NCI-H2107 (cell line): ENCODE measurements around the gene ARHGEF38.
"Not testable (repeated sequence)": the region's sequence is repeated elsewhere in the genome, so short reads cannot be mapped to it uniquely, and the experiment has no call there.

Experiments used
- DNase-seq: peaks from one replicate; lab custom pipeline; 2025; lab: John Stamatoyannopoulos, UW

ARHGEF38 gene

DNA sequence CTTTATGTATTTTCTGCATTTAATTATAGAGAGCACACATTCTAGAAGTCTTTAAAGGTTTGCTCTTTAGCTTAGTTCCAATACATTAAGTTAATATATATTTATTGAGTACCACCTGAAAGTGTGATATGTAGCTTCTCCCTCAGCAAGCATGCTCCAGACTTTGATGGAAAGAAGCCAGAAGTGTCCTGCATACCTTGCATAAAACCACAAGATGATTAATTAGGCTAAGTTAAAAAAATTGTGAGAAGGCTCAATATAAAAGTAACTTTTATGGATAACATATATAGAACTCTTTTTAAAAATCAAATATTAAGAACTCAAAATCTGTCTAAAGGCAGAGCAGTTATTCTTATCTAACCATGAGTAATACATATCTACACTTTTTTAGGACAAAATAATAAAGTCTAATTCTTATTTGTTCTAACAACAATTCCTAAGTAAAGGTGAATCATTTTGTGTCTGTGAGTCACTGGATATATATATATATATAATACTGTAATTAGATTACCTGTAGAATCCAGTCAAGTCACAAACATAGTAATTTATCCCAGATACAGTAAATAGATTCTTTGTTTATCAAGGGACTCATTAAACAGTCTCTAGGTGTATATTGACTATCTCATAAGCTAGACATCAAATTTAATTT, 104.8 kb downstream of the ARHGEF38 start:
- DNase-seq: no peak

DNA sequence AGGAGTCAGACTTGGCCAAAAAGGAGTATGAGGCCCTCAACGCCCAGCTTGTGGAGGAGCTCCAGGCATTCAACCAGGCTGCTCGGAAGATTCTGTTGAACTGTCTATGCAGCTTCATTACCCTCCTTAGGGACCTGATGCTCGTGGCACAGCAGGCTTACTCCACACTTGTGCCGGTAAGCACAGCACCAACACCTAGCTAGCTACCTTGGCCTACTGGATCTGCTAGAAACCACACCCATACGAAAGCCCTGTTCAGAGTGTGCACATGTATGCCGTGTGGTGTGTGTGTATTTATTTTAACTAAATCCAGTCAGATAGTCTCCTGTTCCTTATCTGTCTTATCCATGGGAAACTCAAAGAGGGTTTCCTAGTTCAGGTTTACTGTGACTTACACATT, 106.8 kb downstream of the ARHGEF38 start:
- DNase-seq: no peak

DNA sequence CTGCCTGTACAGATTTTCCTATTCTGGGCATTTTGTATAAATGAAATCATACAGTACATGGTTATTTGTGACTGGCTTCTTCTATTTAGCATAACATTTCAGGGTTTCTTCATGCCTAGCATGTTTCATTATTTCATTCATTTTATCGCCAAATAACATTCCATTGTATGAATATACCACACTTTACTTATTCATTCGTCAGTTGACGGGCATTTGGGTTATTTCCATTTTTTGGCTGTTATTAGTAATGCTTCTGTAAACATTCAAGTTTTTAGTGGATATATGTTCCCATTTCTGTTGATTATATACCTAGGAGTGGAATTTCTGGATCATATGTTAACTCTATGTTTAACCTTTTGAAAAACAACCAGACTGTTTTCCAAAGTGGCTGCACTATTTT, 108.6 kb downstream of the ARHGEF38 start:
- no peak for DNase-seq

DNA sequence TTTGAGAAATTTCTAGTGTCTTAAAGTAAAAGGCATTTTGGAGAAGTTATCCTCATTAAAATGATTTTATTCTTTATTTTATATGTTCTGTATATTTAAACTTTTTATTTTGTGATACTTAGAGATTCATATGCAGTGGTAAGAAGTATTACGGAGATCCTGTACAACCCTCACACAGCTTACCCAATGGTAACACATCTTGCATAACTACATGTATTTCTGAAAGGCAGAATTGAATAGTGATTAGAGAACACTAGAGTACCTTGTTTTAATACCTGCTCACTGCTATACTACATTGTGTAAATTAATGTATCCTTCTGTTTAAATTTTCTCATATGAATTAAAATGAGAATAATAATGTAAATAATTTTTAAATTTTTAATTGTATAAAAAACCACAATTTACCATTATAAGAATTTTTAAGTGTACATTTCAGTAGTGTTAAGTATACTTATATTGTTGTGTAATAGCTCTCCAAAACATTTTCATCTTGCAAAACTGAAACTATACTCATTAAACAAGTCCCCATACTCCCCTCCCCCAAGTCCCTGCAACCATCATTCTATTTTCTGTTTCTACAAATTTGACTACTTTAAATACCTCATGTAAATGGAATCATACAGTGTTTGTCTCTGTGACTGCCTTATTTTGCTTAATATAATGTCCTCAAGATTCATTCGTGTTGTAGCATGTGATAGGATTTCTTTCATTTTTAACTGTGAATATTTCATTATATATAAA, 110.7 kb downstream of the ARHGEF38 start:
- no peak for DNase-seq

DNA sequence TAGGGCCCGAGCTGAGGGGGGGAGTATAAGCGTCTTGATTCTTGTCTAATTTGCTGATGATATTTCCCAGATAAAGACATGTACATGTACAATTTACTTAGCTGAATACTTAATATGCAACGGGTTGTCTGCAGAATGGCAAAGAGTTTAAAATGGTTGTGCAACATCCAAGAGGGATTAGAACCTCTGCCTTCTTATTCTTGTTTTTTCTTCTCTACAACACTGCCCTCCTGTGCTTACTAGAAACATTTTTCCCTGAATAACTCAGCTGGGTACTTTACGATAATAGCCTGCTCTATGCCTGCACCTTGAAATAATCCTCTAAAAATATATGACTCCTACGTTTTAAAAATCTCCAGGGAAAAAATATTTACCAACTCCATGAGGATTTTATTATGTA, 114.3 kb downstream of the ARHGEF38 start:
- DNase-seq: no peak

DNA sequence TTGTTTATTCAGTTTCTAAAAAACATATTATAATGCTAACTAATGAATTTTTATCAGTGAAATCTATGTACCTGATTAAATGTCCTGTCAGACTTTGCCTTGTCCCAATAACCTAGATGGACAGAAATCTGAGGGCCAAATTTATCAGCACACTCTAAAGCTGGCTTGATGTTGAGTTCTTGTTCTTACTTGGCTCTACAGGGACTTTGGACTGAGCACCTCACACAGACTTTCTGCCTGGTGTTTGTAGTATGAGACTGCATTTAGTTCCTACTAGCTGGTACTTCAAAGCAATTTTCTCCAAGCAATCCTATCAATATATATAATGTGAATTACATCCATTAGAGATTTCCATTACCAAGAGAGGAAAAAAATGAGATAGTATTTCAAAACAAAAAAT, 118.3 kb downstream of the ARHGEF38 start:
- no peak for DNase-seq

DNA sequence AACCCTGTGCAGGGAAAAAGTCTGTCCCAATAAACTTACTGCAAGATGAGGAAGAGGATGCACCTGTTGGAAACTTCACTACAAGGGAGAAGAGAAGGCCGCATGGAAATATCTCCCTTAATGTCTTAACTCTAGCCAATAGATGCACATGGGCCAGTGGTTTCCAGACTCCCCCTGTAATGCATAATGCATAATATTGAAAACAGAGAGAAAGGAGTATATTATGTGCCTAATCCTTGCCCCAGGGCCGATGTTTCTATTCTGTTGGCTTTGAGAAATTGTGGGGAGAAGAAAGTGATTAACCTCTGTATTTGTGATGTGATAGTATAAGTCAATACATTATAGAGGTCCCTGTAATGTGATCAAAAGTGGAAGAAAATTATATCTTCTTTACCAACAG, 118.9 kb downstream of the ARHGEF38 start:
- no peak for DNase-seq

DNA sequence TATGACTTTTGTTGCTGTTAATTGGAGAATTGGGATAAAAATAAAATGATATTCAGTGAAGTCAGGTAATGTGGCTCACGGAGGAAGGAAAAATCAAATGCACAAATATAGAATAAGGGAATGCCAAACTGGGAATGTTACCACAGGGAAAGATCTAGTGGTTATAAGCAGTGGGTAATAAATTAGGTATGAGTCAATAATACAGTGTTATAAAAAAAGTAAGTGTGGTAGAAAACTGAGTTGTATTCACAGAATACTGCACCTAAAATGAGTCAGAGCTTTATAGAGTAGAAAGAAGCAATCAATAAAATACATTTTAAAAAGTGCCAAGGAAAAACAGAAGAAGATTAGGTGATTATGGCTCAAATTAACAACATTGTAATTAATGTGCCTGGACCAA, 121.6 kb downstream of the ARHGEF38 start:
- DNase-seq: no peak

DNA sequence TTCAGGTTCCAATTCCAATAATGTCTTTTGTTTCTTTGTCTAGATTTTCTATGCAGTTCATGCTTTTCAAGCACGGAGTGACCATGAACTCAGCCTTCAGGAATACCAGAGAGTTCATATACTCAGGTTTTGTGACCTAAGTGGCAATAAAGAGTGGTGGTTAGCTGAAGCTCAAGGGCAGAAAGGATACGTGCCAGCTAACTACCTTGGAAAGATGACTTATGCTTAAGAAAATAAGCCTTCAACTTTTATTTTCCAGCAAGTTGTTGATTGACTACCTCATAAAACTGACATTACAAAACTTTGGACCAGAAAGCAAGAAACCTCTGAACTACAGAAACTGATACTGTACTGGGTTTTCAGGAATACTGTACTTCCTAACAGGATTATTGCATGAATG, 125.3 kb downstream of the ARHGEF38 start:
- DNase-seq: no peak

DNA sequence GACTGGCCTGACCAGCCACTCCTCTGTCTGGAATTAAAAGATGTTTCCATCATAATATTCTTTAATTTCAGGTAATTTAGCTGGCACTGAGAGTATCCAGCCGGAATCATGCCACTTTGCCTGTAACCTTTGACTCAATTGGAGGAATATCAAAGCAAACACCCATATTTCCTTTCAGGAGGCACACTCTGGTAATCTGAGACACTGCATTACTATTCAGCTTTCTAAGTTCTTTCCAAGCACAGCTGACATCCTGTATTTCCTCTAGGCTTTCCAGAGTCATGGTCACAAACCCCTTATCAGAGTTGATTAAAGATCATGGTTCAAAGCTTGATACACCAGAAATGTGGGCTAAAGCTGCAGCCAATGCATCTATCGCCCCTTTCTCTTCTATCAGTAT, 126.8 kb downstream of the ARHGEF38 start:
- no peak for DNase-seq

DNA sequence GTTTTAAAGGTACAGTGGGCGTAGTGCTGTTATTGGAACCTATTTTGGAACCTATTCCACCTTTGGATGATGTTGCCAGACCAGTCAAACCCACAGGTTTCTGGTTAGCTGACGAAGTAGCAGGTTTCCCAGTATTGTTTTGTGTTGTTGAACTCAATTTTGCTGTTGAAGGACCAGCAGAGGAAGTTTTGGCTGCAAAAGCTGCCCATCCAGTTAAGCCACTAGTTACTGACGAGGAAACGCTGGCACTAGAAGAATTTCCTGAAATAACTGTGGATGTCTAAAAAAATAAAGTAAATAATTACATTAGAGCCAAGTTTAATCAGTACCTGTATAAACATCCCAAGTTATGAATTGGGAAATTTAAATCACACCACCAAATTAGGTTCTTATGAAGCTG, 130.6 kb downstream of the ARHGEF38 start:
- DNase-seq: no peak

DNA sequence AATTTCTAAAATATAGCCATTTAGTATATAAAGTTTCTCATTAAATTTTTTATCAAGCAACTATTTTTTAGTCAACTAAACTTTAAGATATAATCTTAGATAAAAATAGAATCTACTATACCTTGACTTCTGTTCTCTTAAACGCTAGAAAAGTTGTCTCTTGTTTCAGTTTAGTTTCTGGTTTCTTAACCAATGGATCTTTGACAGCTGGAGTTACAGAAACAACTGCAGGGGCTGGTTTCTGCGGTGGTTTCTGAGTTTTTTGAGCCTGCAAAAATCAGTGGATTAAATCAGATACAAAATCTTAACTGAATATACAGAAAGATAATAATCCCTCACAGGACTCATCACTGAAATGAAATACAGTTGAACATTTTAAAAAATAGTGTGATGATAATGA, 134.2 kb downstream of the ARHGEF38 start:
- DNase-seq: no peak

DNA sequence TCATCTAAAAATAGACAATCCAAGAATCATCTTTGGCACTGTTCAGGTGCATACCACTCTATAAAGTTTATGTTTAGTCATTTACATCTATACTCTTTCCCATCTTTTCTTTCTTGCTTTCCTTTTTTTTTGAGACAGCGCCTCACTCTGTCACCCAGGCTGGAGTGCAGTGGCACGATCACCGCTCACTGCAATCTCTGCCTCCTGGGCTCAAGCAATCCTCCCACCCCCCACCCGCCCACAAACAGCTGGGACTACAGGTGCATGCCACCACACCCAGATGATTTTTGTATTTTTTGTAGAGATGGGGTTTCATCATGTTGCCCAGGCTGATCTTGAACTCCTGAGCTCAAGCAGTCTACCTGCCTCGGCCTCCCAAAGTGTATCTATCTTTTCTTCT, 142.4 kb downstream of the ARHGEF38 start:
- not testable (repeated sequence) for DNase-seq

DNA sequence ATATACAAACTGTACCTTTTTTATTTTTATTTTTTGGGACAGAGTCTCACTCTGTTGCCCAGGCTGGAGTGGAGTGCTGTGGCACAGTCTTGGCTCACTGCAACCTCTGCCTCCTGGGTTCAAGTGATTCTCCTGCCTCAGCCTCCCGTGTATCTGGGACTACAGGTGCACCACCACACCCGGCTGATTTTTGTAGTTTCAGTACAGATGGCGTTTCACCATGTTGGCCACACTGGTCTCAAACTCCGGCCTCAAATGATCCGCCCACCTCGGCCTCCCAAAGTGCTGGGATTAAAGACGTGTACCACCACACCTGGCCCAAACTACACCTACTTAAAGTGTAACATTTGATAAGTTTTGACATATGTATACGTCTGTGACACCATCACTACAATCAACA, 143.4 kb downstream of the ARHGEF38 start:
- not testable (repeated sequence) for DNase-seq

DNA sequence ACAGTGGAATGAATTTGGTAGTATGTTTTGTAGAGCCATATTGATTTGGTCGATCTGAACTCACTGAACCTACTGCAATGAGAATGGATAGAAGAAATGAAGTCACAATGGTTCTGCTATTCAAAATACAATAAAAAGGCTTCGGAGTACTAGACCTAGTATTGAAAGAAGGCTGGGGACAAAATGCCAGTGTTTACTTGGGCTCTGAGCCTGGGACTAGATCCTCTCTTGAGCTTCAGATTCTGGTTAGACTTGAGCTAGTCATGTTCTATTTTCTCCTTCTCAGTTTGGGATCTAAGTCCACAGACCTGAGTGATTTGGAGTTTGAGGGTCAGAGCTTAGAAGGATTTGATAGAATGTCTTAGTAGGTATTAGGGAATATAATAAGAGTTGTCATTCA, 146.2 kb downstream of the ARHGEF38 start:
- DNase-seq: no peak

DNA sequence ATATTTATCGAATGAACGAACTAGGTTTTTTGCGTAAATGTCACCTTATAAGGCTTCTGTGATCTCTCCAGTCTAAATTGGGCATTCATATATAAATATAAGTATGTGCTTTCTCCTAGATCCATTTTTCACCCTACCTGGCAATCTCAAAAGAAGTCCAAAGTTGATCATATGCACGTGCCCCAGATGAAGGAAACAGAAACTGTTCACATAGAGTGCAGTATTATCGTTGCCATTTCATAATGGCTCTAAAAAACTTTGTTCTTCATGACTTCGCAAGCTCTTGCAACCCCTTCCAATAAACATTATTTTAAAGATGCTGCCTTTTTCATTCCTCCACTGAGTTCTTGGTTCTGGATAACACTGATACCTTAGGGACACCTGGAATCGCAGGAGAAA, 155.4 kb downstream of the ARHGEF38 start:
- no peak for DNase-seq

DNA sequence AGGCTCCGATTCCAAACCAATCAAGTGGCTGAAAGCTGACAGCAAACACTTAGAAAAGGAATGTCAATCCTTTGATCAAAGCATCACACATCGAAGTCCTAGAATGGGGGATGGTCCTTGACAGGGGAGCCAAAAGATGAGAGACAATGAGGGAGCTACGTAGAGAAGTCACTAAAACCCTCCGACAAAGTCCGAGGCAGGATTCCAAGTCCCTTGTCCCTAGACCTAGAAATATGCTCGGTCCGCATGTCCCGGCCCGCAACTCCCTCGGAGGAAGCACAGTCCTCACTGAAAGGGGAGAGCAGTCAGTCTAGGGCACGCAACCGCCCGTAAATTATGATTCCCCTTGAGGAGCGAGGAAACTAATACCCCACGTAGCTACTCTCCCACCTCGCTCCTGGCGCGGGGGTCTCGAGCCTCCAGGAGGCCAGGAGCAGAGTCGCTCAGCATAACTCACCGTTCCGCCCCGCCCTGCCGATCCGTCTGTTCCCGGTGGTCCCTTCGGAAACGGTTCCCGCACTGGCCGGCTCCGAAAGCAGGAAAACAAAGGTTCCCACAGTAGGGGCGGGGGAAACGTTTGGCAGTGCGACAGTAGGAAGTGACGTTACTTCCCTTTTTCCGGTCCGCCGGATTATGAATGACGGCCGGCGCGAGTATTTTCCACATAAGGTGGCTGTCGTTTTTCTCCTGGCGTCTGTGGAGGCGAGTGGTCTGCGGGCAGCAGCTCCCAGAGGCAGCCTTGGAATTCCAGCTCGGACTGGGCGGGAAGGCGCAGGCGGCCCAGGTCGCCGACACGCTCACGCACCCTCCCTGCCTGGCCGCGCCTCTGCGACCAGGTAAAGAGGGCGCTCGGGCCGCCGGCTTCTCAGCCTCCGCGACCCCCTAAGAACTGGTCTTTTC, 156.0 kb downstream of the ARHGEF38 start, which contains the start of the genes GSTCD and INTS12:
Gene GSTCD (plus strand): TSS at position 604 of the 900 bp plus-strand sequence. CDS start 8,830 bp downstream, outside the sequence.
Gene INTS12 (minus strand): TSS at position 509 of the 900 bp plus-strand sequence. CDS start 8,684 bp downstream, outside the sequence.
- DNase-seq: peak; percentile 55

DNA sequence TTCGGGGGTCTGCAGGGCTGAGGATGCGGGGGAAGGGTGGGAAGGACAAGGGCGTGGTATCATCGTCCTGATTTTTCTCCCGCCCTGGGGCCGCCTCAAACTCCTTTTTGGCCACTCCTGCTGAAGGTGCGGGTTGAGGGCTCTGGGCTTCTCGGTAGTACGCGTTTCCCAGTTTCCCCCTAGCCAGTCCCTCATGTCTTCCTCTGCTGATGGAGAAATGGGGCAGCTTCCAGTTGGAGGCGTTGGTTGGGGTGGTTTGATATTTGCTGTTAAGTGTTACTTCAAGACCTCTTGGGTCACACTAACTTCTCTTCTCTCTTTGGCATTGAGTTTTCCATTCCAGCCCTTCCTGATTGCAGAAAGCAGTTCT, 156.6 kb downstream of the ARHGEF38 start:
- DNase-seq: no peak

DNA sequence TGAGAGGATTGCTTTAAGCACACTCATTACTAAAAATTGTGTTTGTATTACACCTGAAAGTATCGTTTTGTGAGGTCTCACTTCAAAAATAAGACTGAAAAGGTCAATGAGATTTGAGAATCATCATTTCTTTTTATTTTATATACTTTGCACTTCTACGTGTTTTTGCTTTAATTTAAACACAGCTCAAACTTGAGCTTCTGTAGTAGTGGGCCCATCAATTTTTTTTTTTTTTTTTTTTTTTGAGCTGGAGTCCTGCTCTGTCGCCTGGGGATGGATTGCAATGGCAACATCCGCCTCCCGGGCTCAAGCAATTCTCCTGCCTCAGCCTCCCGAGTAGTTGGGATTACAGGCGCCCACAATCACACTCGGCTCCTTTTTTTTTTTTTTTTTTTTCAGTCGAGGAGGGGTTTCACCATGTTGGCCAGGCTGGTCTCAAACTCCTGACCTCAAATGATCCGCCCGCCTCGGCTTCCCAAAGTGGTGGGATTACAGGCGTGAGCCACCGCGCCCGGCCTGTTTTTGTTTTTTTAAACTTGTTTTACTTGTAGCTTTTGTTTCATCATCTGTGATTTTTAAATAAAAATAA, 157.7 kb downstream of the ARHGEF38 start:
- DNase-seq: no peak

DNA sequence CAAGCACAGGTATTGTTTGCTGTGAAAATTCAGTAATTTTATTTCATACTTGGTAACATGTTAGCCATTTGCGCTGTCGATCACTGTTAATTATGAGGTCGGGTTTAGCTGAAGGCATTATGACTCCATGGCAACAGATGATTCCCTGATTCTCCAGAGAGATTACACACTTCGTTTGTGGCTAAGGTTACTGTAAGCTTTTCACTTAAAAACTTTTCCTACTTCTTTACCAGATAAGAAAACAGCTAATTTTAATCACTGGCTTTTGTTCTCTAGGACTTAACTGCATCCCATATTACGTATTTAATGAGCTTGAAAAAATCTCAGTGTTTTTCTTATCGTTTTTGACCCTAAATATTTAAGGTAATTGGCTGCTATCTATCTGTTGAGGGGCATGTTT, 158.3 kb downstream of the ARHGEF38 start:
- DNase-seq: no peak

DNA sequence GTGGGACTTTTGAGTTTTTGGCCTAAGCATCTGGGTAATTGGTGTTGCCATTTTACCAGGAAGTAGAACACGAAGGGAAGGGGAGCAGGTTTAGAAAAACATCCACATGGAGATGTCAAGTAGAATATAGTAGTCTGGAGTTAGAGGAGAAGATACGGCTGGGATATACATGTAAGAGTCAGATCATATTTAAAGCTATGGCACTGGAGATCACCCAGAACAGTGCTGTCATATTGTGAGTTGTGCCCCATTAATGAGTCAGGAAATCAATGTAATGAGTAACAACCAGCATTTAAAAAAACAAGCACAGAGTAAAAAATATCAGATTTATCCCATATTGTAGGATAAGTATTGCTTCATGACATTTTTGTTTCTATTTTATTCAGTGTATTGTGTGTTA, 160.3 kb downstream of the ARHGEF38 start:
- no peak for DNase-seq

DNA sequence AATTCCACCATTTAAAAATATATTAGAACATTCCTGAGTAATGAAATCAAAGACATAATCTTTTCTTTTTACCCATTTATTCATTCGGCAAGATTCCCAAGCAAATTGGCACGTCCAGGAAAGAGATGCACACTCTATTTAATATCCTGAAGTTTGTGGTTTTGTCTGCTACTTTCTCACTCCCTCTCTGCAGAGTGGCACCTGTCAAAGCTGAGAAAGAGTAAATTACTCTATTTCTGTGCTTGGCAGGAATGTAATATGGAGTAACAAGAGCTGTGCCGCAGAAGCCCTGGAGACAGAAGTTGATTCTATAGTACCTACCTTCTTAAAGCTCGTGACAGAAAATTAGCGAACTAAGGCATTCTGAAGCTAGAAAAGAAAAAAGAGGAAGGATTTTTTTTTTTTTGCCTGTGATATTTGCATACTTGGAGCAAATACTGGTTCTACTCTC, 161.7 kb downstream of the ARHGEF38 start:
- DNase-seq: no peak
